ENCODE results near the gene NCOA3.
A peak's percentile ranks its signal among the peaks of the same experiment; 100 is the strongest.

Gene NCOA3

GRCh38 chr20:47676219-47676721, 174.6 kb downstream of the NCOA3 start:
- H3K4me1 ChIP-seq (ENCODE audit: control insufficient read depth, insufficient read depth, low read depth, low read length): peaks cover 2% of the 10 kb centered on the region

GRCh38 chr20:47676912-47677634, 175.4 kb downstream of the NCOA3 start:
- H3K18ac ChIP-seq (ENCODE audit: low read depth in 1 of 2, low read length in 2 of 2): no peak overlapping the region
- no peaks in the 10 kb centered on the region for H3K27me3 ChIP-seq (ENCODE audit: control insufficient read depth in 1 of 2, insufficient read depth in 1 of 2, low read length in 2 of 2)
- no peak overlapping the region for H3K14ac ChIP-seq (ENCODE audit: low read length in 2 of 2)

More at GRCh38 chr20:47676219-47676721, 174.6 kb downstream of the NCOA3 start:
- Histone ChIP-seq H3K18ac (ENCODE audit: low read depth in 1 of 2, low read length in 2 of 2) (no peak overlapping the region), H3K27ac (ENCODE audit: low read length, poor library complexity, severe bottlenecking) (no peak overlapping the region), H3K9ac (ENCODE audit: low read length) (no peak overlapping the region), H3K4ac (ENCODE audit: low read depth in 1 of 2, low read length in 2 of 2) (no peak overlapping the region), H3K79me1 (replicated peaks; ENCODE audit: low read length, poor library complexity, severe bottlenecking) (no peaks in the 10 kb centered on the region), H4K91ac (ENCODE audit: low read length) (peak overlapping the region; percentile 36), H2BK120ac (ENCODE audit: low read depth, low read length) (no peak overlapping the region), H3K23ac (ENCODE audit: low read length in 2 of 2) (no peak overlapping the region), H3K4me3 (ENCODE audit: insufficient read depth in 1 of 2, low read depth in 1 of 2, low read length in 2 of 2) (no peak overlapping the region), H3K36me3 (ENCODE audit: control insufficient read depth in 1 of 2, insufficient read depth in 2 of 2, low read depth in 1 of 2, low read length in 2 of 2) (peaks cover 0 to 53% of the 10 kb centered on the region in 2 experiments), H2BK12ac (ENCODE audit: low read length in 2 of 2) (no peak overlapping the region), H3K14ac (ENCODE audit: low read length in 2 of 2) (no peak overlapping the region), H4K8ac (ENCODE audit: low read length) (peak overlapping the region; percentile 36), H2BK5ac (ENCODE audit: low read depth, low read length, poor library complexity, severe bottlenecking) (no peak overlapping the region), H2AFZ (ENCODE audit: low read depth, low read length) (no peak overlapping the region), H3K9me3 (ENCODE audit: control insufficient read depth, low read length) (no peaks in the 10 kb centered on the region), H3K27me3 (ENCODE audit: control insufficient read depth in 1 of 2, insufficient read depth in 1 of 2, low read length in 2 of 2) (no peaks in the 10 kb centered on the region), H2BK15ac (ENCODE audit: low read depth, poor library complexity, severe bottlenecking) (no peak overlapping the region), H3K4me2 (ENCODE audit: low read length, poor library complexity, severe bottlenecking) (no peak overlapping the region), H2AK5ac (ENCODE audit: low read length, severe bottlenecking) (no peak overlapping the region)
- no peak for DNase-seq
- 86% methylated on average over 20 of the region's 20 CpGs for WGBS

GRCh38 chr20:47677635-47678453, 176.2 kb downstream of the NCOA3 start:
- no peak overlapping the region for H2BK15ac ChIP-seq (ENCODE audit: low read depth, poor library complexity, severe bottlenecking)
- no peak overlapping the region for H2AK5ac ChIP-seq (ENCODE audit: low read length, severe bottlenecking)
- H2AFZ ChIP-seq (ENCODE audit: low read depth, low read length): no peak overlapping the region
- H3K4ac ChIP-seq (ENCODE audit: low read depth in 1 of 2, low read length in 2 of 2): no peak overlapping the region
- no peaks in the 10 kb centered on the region for H3K9me3 ChIP-seq (ENCODE audit: control insufficient read depth, low read length)
- peak; percentile 33 for DNase-seq
- H3K14ac ChIP-seq (ENCODE audit: low read length in 2 of 2): no peak overlapping the region
- H3K9ac ChIP-seq (ENCODE audit: low read length): no peak overlapping the region
- H2BK5ac ChIP-seq (ENCODE audit: low read depth, low read length, poor library complexity, severe bottlenecking): no peak overlapping the region
- H3K18ac ChIP-seq (ENCODE audit: low read depth in 1 of 2, low read length in 2 of 2): no peak overlapping the region
- no peak overlapping the region for H3K23ac ChIP-seq (ENCODE audit: low read length in 2 of 2)
- peaks cover 0 to 51% of the 10 kb centered on the region in 2 experiments for H3K36me3 ChIP-seq (ENCODE audit: control insufficient read depth in 1 of 2, insufficient read depth in 2 of 2, low read depth in 1 of 2, low read length in 2 of 2)
- H3K4me3 ChIP-seq (ENCODE audit: insufficient read depth in 1 of 2, low read depth in 1 of 2, low read length in 2 of 2): no peak overlapping the region
- 42% methylated on average over 14 of the region's 15 CpGs for WGBS
- H3K27me3 ChIP-seq (ENCODE audit: control insufficient read depth in 1 of 2, insufficient read depth in 1 of 2, low read length in 2 of 2): no peaks in the 10 kb centered on the region
- no peak overlapping the region for H2BK12ac ChIP-seq (ENCODE audit: low read length in 2 of 2)
- H3K79me1 ChIP-seq (replicated peaks; ENCODE audit: low read length, poor library complexity, severe bottlenecking): no peaks in the 10 kb centered on the region
- H2BK120ac ChIP-seq (ENCODE audit: low read depth, low read length): no peak overlapping the region
- H3K4me2 ChIP-seq (ENCODE audit: low read length, poor library complexity, severe bottlenecking): no peak overlapping the region
- peaks cover 2% of the 10 kb centered on the region for H3K4me1 ChIP-seq (ENCODE audit: control insufficient read depth, insufficient read depth, low read depth, low read length)
- H3K27ac ChIP-seq (ENCODE audit: low read length, poor library complexity, severe bottlenecking): no peak overlapping the region
- H4K8ac ChIP-seq (ENCODE audit: low read length): no peak overlapping the region
- H4K91ac ChIP-seq (ENCODE audit: low read length): no peak overlapping the region

More at GRCh38 chr20:47676912-47677634, 175.4 kb downstream of the NCOA3 start:
- Histone ChIP-seq H3K36me3 (ENCODE audit: control insufficient read depth in 1 of 2, insufficient read depth in 2 of 2, low read depth in 1 of 2, low read length in 2 of 2) (peaks cover 0 to 51% of the 10 kb centered on the region in 2 experiments), H3K4me1 (ENCODE audit: control insufficient read depth, insufficient read depth, low read depth, low read length) (peaks cover 2% of the 10 kb centered on the region), H2AK5ac (ENCODE audit: low read length, severe bottlenecking) (no peak overlapping the region), H2BK5ac (ENCODE audit: low read depth, low read length, poor library complexity, severe bottlenecking) (no peak overlapping the region), H3K79me1 (replicated peaks; ENCODE audit: low read length, poor library complexity, severe bottlenecking) (no peaks in the 10 kb centered on the region), H3K27ac (ENCODE audit: low read length, poor library complexity, severe bottlenecking) (no peak overlapping the region), H2BK15ac (ENCODE audit: low read depth, poor library complexity, severe bottlenecking) (peak overlapping the region; percentile 18), H3K9ac (ENCODE audit: low read length) (no peak overlapping the region), H4K8ac (ENCODE audit: low read length) (no peak overlapping the region), H3K9me3 (ENCODE audit: control insufficient read depth, low read length) (no peaks in the 10 kb centered on the region), H3K4ac (ENCODE audit: low read depth in 1 of 2, low read length in 2 of 2) (no peak overlapping the region), H2AFZ (ENCODE audit: low read depth, low read length) (no peak overlapping the region), H4K91ac (ENCODE audit: low read length) (no peak overlapping the region), H3K4me3 (ENCODE audit: insufficient read depth in 1 of 2, low read depth in 1 of 2, low read length in 2 of 2) (no peak overlapping the region), H3K4me2 (ENCODE audit: low read length, poor library complexity, severe bottlenecking) (no peak overlapping the region), H2BK12ac (ENCODE audit: low read length in 2 of 2) (no peak overlapping the region), H3K23ac (ENCODE audit: low read length in 2 of 2) (no peak overlapping the region), H2BK120ac (ENCODE audit: low read depth, low read length) (no peak overlapping the region)
- DNase-seq: no peak
- WGBS: 93% methylated on average over 18 of the region's 18 CpGs

- H2BK120ac ChIP-seq (ENCODE audit: low read depth, low read length): no peak overlapping the region
- no peak overlapping the region for H3K4me3 ChIP-seq (ENCODE audit: insufficient read depth in 1 of 2, low read depth in 1 of 2, low read length in 2 of 2)
- no peak overlapping the region for H4K91ac ChIP-seq (ENCODE audit: low read length)
- H2BK15ac ChIP-seq (ENCODE audit: low read depth, poor library complexity, severe bottlenecking): no peak overlapping the region
- no peak overlapping the region for H3K4me2 ChIP-seq (ENCODE audit: low read length, poor library complexity, severe bottlenecking)
- DNase-seq: no peak
- no peak overlapping the region for H2BK5ac ChIP-seq (ENCODE audit: low read depth, low read length, poor library complexity, severe bottlenecking)
- peaks cover 0 to 52% of the 10 kb centered on the region in 2 experiments for H3K36me3 ChIP-seq (ENCODE audit: control insufficient read depth in 1 of 2, insufficient read depth in 2 of 2, low read depth in 1 of 2, low read length in 2 of 2)
- H3K9ac ChIP-seq (ENCODE audit: low read length): no peak overlapping the region
- H4K8ac ChIP-seq (ENCODE audit: low read length): no peak overlapping the region
- H3K4me1 ChIP-seq (ENCODE audit: control insufficient read depth, insufficient read depth, low read depth, low read length): peaks cover 2% of the 10 kb centered on the region
- no peak overlapping the region for H3K27ac ChIP-seq (ENCODE audit: low read length, poor library complexity, severe bottlenecking)
- no peaks in the 10 kb centered on the region for H3K9me3 ChIP-seq (ENCODE audit: control insufficient read depth, low read length)
- H2AFZ ChIP-seq (ENCODE audit: low read depth, low read length): no peak overlapping the region
- no peak overlapping the region for H3K4ac ChIP-seq (ENCODE audit: low read depth in 1 of 2, low read length in 2 of 2)
- no peaks in the 10 kb centered on the region for H3K27me3 ChIP-seq (ENCODE audit: control insufficient read depth in 1 of 2, insufficient read depth in 1 of 2, low read length in 2 of 2)
- H2AK5ac ChIP-seq (ENCODE audit: low read length, severe bottlenecking): no peak overlapping the region
- H3K79me1 ChIP-seq (replicated peaks; ENCODE audit: low read length, poor library complexity, severe bottlenecking): no peaks in the 10 kb centered on the region
- H3K23ac ChIP-seq (ENCODE audit: low read length in 2 of 2): no peak overlapping the region
- 95% methylated on average over 16 of the region's 17 CpGs for WGBS
- no peak overlapping the region for H2BK12ac ChIP-seq (ENCODE audit: low read length in 2 of 2)
- no peak overlapping the region for H3K14ac ChIP-seq (ENCODE audit: low read length in 2 of 2)
- H3K18ac ChIP-seq (ENCODE audit: low read depth in 1 of 2, low read length in 2 of 2): no peak overlapping the region
These were observed 176.8 kb downstream of the NCOA3 start for GRCh38 chr20:47678536-47678935.

Measured in mesenchymal stem cell (in vitro differentiated cells and primary cell).